ENCODE measurements around the gene CORT.

- TF ChIP-seq CTCF (conservative IDR thresholded peaks at IDR 0.05; ENCODE audit: low read length), result no peak
- TF ChIP-seq EZH2phosphoT487 (IDR thresholded peaks at IDR 0.05; ENCODE audit: borderline replicate concordance, low read depth, low read length), result no peak
Measured at GRCh38 chr1:10484521-10484920, 34.7 kb downstream of the CORT start.

All from OCI-LY7 (cell line).